ENCODE measurements around the gene SLC4A1AP. TPM values are rescaled to one million over a fixed set of nuclear protein-coding genes. Genes with fewer than 3 reads are reported as not detected.

Gene SLC4A1AP, protein sequence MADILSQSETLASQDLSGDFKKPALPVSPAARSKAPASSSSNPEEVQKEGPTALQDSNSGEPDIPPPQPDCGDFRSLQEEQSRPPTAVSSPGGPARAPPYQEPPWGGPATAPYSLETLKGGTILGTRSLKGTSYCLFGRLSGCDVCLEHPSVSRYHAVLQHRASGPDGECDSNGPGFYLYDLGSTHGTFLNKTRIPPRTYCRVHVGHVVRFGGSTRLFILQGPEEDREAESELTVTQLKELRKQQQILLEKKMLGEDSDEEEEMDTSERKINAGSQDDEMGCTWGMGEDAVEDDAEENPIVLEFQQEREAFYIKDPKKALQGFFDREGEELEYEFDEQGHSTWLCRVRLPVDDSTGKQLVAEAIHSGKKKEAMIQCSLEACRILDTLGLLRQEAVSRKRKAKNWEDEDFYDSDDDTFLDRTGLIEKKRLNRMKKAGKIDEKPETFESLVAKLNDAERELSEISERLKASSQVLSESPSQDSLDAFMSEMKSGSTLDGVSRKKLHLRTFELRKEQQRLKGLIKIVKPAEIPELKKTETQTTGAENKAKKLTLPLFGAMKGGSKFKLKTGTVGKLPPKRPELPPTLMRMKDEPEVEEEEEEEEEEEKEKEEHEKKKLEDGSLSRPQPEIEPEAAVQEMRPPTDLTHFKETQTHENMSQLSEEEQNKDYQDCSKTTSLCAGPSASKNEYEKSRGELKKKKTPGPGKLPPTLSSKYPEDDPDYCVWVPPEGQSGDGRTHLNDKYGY
- 19.8 TPM for total RNA-seq (ENCODE audit: unreplicated experiment)
- long read RNA-seq, partial matches to known transcripts, result 20 of 23 reads
- long read RNA-seq, other reads (novel, unspliced or antisense), result 3 of 23 reads

GRCh38 chr2:27663285-27664153 lies at the start of gene SLC4A1AP, which contains the start of gene SUPT7L:
TSS of gene SLC4A1AP (plus strand) at chr2:27663889. CDS start at chr2:27663915, 26 bp downstream.
TSS of gene SUPT7L (minus strand) at chr2:27663614. CDS start at chr2:27662192, 1,422 bp downstream.
- Mint-ChIP-seq H3K27ac (ENCODE audit: unreplicated experiment) (peak within 1 kb of the TSS; percentile 99), H3K36me3 (ENCODE audit: low read depth, unreplicated experiment) (peaks cover 17% of the 10 kb centered on the region), H3K9me3 (ENCODE audit: unreplicated experiment) (no peaks in the 10 kb centered on the region), H3K4me1 (ENCODE audit: unreplicated experiment) (peaks cover 32% of the 10 kb centered on the region), H3K4me3 (ENCODE audit: unreplicated experiment) (peak within 1 kb of the TSS; percentile 100), H3K27me3 (ENCODE audit: unreplicated experiment) (peaks cover 3% of the 10 kb centered on the region)
- peak; percentile 66 for DNase-seq (ENCODE audit: low spot score)
- TF ChIP-seq, protein P1, sequence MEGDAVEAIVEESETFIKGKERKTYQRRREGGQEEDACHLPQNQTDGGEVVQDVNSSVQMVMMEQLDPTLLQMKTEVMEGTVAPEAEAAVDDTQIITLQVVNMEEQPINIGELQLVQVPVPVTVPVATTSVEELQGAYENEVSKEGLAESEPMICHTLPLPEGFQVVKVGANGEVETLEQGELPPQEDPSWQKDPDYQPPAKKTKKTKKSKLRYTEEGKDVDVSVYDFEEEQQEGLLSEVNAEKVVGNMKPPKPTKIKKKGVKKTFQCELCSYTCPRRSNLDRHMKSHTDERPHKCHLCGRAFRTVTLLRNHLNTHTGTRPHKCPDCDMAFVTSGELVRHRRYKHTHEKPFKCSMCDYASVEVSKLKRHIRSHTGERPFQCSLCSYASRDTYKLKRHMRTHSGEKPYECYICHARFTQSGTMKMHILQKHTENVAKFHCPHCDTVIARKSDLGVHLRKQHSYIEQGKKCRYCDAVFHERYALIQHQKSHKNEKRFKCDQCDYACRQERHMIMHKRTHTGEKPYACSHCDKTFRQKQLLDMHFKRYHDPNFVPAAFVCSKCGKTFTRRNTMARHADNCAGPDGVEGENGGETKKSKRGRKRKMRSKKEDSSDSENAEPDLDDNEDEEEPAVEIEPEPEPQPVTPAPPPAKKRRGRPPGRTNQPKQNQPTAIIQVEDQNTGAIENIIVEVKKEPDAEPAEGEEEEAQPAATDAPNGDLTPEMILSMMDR (IDR thresholded peaks at IDR 0.05; ENCODE audit: unreplicated experiment), result no peak

DNA sequence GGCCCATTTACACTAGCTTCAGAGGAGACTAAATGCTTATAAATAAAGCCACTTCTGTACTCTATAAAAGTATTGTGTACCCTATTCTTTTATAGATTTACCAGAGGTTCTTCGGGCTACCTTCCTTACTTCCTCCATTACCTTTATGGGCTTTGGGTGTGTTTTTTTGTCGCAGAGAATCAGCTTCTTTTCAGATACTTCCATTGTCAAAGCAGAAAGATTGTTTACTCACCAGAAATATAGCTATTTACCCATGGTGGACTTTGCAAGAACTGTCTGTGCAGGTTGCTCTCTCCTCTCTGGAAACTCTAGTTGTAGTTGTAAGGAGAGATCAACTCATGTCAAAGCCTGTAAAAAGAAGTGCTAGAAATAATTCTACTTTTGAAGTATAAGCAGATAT lies 49.7 kb upstream of the SLC4A1AP start:
- Mint-ChIP-seq H3K27me3 (ENCODE audit: unreplicated experiment) (peaks cover 1% of the 10 kb centered on the region), H3K9me3 (ENCODE audit: unreplicated experiment) (no peaks in the 10 kb centered on the region), H3K27ac (ENCODE audit: unreplicated experiment) (no peak overlapping the region), H3K4me1 (ENCODE audit: unreplicated experiment) (no peaks in the 10 kb centered on the region), H3K4me3 (ENCODE audit: unreplicated experiment) (no peak overlapping the region), H3K36me3 (ENCODE audit: low read depth, unreplicated experiment) (peaks cover 14% of the 10 kb centered on the region)
- TF ChIP-seq, protein P1 (IDR thresholded peaks at IDR 0.05; ENCODE audit: unreplicated experiment), result no peak
- no peak for DNase-seq (ENCODE audit: low spot score)

DNA sequence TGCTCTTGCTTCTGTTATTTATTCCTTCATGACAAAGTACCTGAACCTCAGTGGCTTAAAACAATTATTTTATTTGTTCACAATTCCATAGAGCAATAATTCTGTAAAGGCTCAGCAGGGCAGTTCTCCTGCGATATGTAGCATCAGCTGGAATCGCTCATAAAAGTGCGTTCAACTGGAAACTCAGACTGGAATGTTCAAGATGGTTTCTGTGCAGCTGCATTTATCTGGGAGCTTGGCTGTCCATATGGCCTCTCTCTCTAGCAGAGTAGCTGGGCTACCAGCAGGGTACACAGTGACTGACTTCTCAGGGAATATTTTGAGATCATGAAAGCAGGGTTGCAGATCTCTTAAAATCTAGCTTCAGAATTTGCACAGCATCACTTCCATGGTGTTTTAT lies 48.4 kb upstream of the SLC4A1AP start:
- no peak for DNase-seq (ENCODE audit: low spot score)
- Mint-ChIP-seq H3K9me3 (ENCODE audit: unreplicated experiment) (no peaks in the 10 kb centered on the region), H3K4me3 (ENCODE audit: unreplicated experiment) (no peak overlapping the region), H3K4me1 (ENCODE audit: unreplicated experiment) (no peaks in the 10 kb centered on the region), H3K36me3 (ENCODE audit: low read depth, unreplicated experiment) (peaks cover 17% of the 10 kb centered on the region), H3K27ac (ENCODE audit: unreplicated experiment) (no peak overlapping the region), H3K27me3 (ENCODE audit: unreplicated experiment) (peaks cover 2% of the 10 kb centered on the region)
- TF ChIP-seq, protein P1 (IDR thresholded peaks at IDR 0.05; ENCODE audit: unreplicated experiment), result no peak

- Mint-ChIP-seq H3K9me3 (ENCODE audit: unreplicated experiment) (no peaks in the 10 kb centered on the region), H3K27ac (ENCODE audit: unreplicated experiment) (no peak overlapping the region), H3K36me3 (ENCODE audit: low read depth, unreplicated experiment) (peaks cover 37% of the 10 kb centered on the region), H3K4me3 (ENCODE audit: unreplicated experiment) (no peak overlapping the region), H3K4me1 (ENCODE audit: unreplicated experiment) (peaks cover 4% of the 10 kb centered on the region), H3K27me3 (ENCODE audit: unreplicated experiment) (peaks cover 2% of the 10 kb centered on the region)
- TF ChIP-seq, protein P1 (IDR thresholded peaks at IDR 0.05; ENCODE audit: unreplicated experiment), result no peak
- no peak for DNase-seq (ENCODE audit: low spot score)
Observed at GRCh38 chr2:27621524-27621923, 42.2 kb upstream of the SLC4A1AP start.
